Panc1 (cell line): ENCODE data around the gene NACA2.

ENCODE experiments used
- CTCF ChIP-seq: fragments of 450-650 bp; IDR thresholded peaks from 2 replicates; pipeline ENCODE4 v1.5.1; 2017; ENCODE audit warnings: mild to moderate bottlenecking
- POLR2AphosphoS5 ChIP-seq: IDR thresholded peaks from 2 replicates; pipeline ENCODE4 v1.6.1; 2012; ENCODE audit warnings: mild to moderate bottlenecking, low read depth, low read length, moderate library complexity
- SIN3A ChIP-seq: IDR thresholded peaks from 2 replicates; pipeline ENCODE4 v1.6.1; 2012; ENCODE audit warnings: low read depth, mild to moderate bottlenecking, low read length, moderate library complexity, borderline replicate concordance; ENCODE audit not compliant: insufficient read depth
- TCF7L2 ChIP-seq: IDR thresholded peaks from 2 replicates; pipeline ENCODE4 v1.6.1; 2011; ENCODE audit warnings: mild to moderate bottlenecking, low read depth, low read length, inconsistent platforms

- TF ChIP-seq CTCF (no peak), SIN3A (no peak), POLR2AphosphoS5 (no peak), TCF7L2 (no peak)
Measured at GRCh38 chr17:61542027-61542426, 49.0 kb downstream of the NACA2 start.
